Neural cell (in vitro differentiated cells): ENCODE results near the gene ANAPC2. TPM values are rescaled to one million over a fixed set of nuclear protein-coding genes. Genes with fewer than 3 reads are reported as not detected.

ENCODE experiments used
- H2AFZ ChIP-seq: fragments of 200-600, 300-800 bp; sonication (generic), shearing (Covaris generic); 2 replicates; pipeline ENCODE4 v1.6.0; 2014; ENCODE audit warnings: low read depth, mild to moderate bottlenecking, antibody characterized with exemption, low read length, moderate library complexity
- H3F3A ChIP-seq: fragments of 200-600 bp; shearing (Covaris generic); 2 replicates; pipeline ENCODE4 v1.6.1; 2016; ENCODE audit warnings: mild to moderate bottlenecking, moderate library complexity, mixed read lengths, antibody characterized with exemption, low read length; ENCODE audit not compliant: insufficient read depth, poor library complexity, severe bottlenecking
- H3K27ac ChIP-seq: fragments of 200-600, 300-800 bp; sonication (generic), shearing (Covaris generic); 2 replicates; pipeline ENCODE4 v1.5.1; 2014; ENCODE audit warnings: mild to moderate bottlenecking, low read length, moderate library complexity
- H3K27me3 ChIP-seq: fragments of 300-800, 200-600 bp; sonication (generic), shearing (Covaris generic); 2 replicates; pipeline ENCODE4 v1.6.0; 2014; ENCODE audit warnings: mild to moderate bottlenecking, low read depth, low read length, moderate library complexity; ENCODE audit not compliant: insufficient read depth
- H3K36me3 ChIP-seq: fragments of 300-800, 200-600 bp; sonication (generic), shearing (Covaris generic); 2 replicates; pipeline ENCODE4 v1.5.1; 2014; ENCODE audit warnings: mild to moderate bottlenecking, antibody characterized with exemption, low read length, moderate library complexity; ENCODE audit not compliant: insufficient read depth
- H3K4me2 ChIP-seq: fragments of 300-800, 200-600 bp; sonication (generic), shearing (Covaris generic); 2 replicates; pipeline ENCODE4 v1.6.0; 2014; ENCODE audit warnings: mild to moderate bottlenecking, low read length
- H3K4me3 ChIP-seq: fragments of 300-800, 200-600 bp; sonication (generic), shearing (Covaris generic); 2 replicates; pipeline ENCODE4 v1.5.1; 2014; ENCODE audit warnings: mild to moderate bottlenecking, low read length, moderate library complexity
- H3K79me2 ChIP-seq: fragments of 200-600 bp; shearing (Covaris generic); replicated peaks from 2 replicates; pipeline ENCODE4 v1.6.0; 2014; ENCODE audit warnings: mild to moderate bottlenecking, low read length, moderate library complexity; ENCODE audit not compliant: insufficient read depth
- H3K9ac ChIP-seq: fragments of 300-800, 200-600 bp; sonication (generic), shearing (Covaris generic); 2 replicates; pipeline ENCODE4 v1.6.1; 2016; ENCODE audit warnings: mild to moderate bottlenecking, low read length, mixed read lengths
- H3K9me2 ChIP-seq: fragments of 200-600 bp; shearing (Covaris generic); 2 replicates; pipeline ENCODE4 v1.6.1; 2016; ENCODE audit warnings: mild to moderate bottlenecking, low read length, mixed read lengths; ENCODE audit not compliant: insufficient read depth
- H3K9me3 ChIP-seq: fragments of 200-600, 300-800 bp; sonication (generic), shearing (Covaris generic); 2 replicates; pipeline ENCODE4 v1.6.1; 2016; ENCODE audit warnings: mild to moderate bottlenecking, mixed run types, low read length, moderate library complexity, mixed read lengths
- H4K20me1 ChIP-seq: fragments of 200-600 bp; shearing (Covaris generic); 2 replicates; pipeline ENCODE4 v1.6.1; 2016; ENCODE audit warnings: mild to moderate bottlenecking, mixed run types; ENCODE audit not compliant: insufficient read depth
- EP300 ChIP-seq: fragments of 450-650 bp; conservative IDR thresholded peaks from 2 replicates; pipeline ENCODE4 v1.6.1; 2014; ENCODE audit warnings: antibody characterized with exemption, mild to moderate bottlenecking, moderate library complexity; ENCODE audit not compliant: poor library complexity, severe bottlenecking
- EZH2 ChIP-seq: fragments of 200-600, 300-800 bp; shearing (Covaris generic), sonication (generic); IDR thresholded peaks from 2 replicates; pipeline ENCODE4 v1.6.1; 2014; ENCODE audit warnings: antibody characterized with exemption, low read length, borderline replicate concordance, mild to moderate bottlenecking; ENCODE audit not compliant: insufficient read depth, poor library complexity, severe bottlenecking
- MXI1 ChIP-seq: fragments of 450-650 bp; conservative IDR thresholded peaks from 2 replicates; pipeline ENCODE4 v1.6.1; 2014; ENCODE audit warnings: antibody characterized with exemption, mild to moderate bottlenecking; ENCODE audit not compliant: poor library complexity, severe bottlenecking
- POLR2AphosphoS5 ChIP-seq: IDR thresholded peaks from 2 replicates; pipeline ENCODE4 v1.6.1; 2012
- RAD21 ChIP-seq: fragments of 450-650 bp; conservative IDR thresholded peaks from 2 replicates; pipeline ENCODE4 v1.6.1; 2014; ENCODE audit warnings: antibody characterized with exemption, mild to moderate bottlenecking, moderate library complexity
- SMC3 ChIP-seq: fragments of 450-650 bp; conservative IDR thresholded peaks from 2 replicates; pipeline ENCODE4 v1.6.1; 2014; ENCODE audit warnings: antibody characterized with exemption, mild to moderate bottlenecking, moderate library complexity; ENCODE audit not compliant: poor library complexity
- TAF1 ChIP-seq: IDR thresholded peaks from 2 replicates; pipeline ENCODE4 v1.6.1; 2012; ENCODE audit warnings: low read depth
- polyA plus RNA-seq: library from polyadenylated mRNA; depleted of rRNA; stranded (reverse); fragments of >200 nt; gene quantifications from 2 replicates; pipeline ENCODE4 v1.2.3, GENCODE V29; 2014
- TF ChIP-seq, protein P1 (sequence below): IDR thresholded peaks from 2 replicates; pipeline ENCODE4 v1.6.1; 2012; ENCODE audit warnings: borderline replicate concordance
- TF ChIP-seq, protein P2 (sequence below): fragments of 450-650 bp; IDR thresholded peaks from 2 replicates; pipeline ENCODE4 v1.5.1; 2014; ENCODE audit warnings: antibody characterized with exemption, mild to moderate bottlenecking, moderate library complexity; ENCODE audit not compliant: poor library complexity, severe bottlenecking

The ANAPC2 gene
- polyA plus RNA-seq, 1 donor from 2014 or later: 38.1 TPM

DNA sequence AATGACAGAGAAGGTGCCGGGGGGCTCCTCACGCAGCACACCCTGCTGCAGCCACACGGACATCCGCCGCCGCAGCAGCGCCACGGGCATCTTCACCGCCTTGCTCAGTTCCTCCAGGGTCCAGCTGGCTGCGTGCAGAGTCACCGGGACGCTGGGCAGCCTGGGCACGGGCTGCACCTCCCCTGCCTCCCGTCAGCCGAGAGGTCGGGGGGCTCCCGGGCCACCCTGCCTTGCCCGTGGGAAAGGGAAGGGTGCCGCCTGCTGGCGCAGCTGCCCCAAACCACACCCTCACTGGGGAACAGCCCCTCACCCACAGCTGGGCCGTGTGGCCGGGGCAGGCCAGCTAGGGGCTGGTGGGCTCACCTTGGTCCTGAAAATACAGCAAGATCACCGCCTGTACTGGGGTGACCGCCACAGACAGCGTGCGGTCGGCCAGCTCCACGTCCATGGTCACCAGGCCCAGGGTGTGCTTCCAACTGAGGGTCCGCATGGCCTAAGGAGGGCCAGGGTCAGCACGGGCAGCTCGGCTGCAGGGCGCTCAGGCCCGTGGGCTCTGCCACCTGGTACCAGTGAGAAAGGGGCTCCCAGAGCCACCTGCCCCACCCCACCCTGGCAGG is 12.9 kb downstream of the ANAPC2 start:
- H3K36me3 ChIP-seq: no peaks in the 10 kb centered on the region
- no peaks in the 10 kb centered on the region for H3F3A ChIP-seq
- no peak overlapping the region for H3K27ac ChIP-seq
- no peaks in the 10 kb centered on the region for H4K20me1 ChIP-seq
- no peaks in the 10 kb centered on the region for H3K9me2 ChIP-seq
- H3K79me2 ChIP-seq: no peaks in the 10 kb centered on the region
- no peak overlapping the region for H3K9ac ChIP-seq
- H3K9me3 ChIP-seq: no peaks in the 10 kb centered on the region
- H2AFZ ChIP-seq: no peak overlapping the region
- peaks cover 5% of the 10 kb centered on the region for H3K27me3 ChIP-seq
- no peak overlapping the region for H3K4me2 ChIP-seq
- TF ChIP-seq, protein P1, sequence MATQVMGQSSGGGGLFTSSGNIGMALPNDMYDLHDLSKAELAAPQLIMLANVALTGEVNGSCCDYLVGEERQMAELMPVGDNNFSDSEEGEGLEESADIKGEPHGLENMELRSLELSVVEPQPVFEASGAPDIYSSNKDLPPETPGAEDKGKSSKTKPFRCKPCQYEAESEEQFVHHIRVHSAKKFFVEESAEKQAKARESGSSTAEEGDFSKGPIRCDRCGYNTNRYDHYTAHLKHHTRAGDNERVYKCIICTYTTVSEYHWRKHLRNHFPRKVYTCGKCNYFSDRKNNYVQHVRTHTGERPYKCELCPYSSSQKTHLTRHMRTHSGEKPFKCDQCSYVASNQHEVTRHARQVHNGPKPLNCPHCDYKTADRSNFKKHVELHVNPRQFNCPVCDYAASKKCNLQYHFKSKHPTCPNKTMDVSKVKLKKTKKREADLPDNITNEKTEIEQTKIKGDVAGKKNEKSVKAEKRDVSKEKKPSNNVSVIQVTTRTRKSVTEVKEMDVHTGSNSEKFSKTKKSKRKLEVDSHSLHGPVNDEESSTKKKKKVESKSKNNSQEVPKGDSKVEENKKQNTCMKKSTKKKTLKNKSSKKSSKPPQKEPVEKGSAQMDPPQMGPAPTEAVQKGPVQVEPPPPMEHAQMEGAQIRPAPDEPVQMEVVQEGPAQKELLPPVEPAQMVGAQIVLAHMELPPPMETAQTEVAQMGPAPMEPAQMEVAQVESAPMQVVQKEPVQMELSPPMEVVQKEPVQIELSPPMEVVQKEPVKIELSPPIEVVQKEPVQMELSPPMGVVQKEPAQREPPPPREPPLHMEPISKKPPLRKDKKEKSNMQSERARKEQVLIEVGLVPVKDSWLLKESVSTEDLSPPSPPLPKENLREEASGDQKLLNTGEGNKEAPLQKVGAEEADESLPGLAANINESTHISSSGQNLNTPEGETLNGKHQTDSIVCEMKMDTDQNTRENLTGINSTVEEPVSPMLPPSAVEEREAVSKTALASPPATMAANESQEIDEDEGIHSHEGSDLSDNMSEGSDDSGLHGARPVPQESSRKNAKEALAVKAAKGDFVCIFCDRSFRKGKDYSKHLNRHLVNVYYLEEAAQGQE: no peak
- no peak for TF ChIP-seq MXI1
- TF ChIP-seq RAD21: no peak
- no peak for TF ChIP-seq SMC3
- no peak for TF ChIP-seq EZH2
- no peak for TF ChIP-seq TAF1
- TF ChIP-seq EP300: no peak
- TF ChIP-seq, protein P2, sequence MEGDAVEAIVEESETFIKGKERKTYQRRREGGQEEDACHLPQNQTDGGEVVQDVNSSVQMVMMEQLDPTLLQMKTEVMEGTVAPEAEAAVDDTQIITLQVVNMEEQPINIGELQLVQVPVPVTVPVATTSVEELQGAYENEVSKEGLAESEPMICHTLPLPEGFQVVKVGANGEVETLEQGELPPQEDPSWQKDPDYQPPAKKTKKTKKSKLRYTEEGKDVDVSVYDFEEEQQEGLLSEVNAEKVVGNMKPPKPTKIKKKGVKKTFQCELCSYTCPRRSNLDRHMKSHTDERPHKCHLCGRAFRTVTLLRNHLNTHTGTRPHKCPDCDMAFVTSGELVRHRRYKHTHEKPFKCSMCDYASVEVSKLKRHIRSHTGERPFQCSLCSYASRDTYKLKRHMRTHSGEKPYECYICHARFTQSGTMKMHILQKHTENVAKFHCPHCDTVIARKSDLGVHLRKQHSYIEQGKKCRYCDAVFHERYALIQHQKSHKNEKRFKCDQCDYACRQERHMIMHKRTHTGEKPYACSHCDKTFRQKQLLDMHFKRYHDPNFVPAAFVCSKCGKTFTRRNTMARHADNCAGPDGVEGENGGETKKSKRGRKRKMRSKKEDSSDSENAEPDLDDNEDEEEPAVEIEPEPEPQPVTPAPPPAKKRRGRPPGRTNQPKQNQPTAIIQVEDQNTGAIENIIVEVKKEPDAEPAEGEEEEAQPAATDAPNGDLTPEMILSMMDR: no peak
- TF ChIP-seq POLR2AphosphoS5: no peak
- no peak overlapping the region for H3K4me3 ChIP-seq

DNA sequence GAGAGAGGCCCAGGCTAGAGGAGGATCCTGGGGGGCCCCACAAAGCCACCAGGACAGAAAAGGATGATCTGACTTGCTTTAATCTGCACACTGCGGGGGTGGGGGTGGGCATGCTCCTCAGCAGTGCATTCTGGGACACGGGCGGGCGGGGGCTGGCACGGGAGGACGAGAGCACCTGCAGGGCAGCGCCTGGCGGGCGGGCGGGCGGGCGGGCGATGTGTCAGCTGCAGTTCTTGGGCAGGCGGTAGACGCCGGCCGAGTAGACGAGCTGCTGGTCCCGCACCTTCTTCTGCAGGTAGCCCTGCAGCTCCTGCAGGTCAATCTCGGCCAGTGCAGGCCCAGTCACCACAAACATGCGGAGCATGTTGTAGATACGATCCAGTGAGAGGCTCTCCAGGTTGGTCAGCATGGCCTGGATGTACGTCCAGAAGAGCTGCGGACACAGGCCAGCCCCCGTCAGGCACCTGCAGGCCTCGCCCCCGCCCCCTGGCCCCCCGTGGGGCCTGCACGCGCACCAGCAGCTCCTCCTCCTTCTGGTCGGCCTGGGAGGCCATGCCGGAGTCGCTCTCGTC is 13.6 kb downstream of the ANAPC2 start:
- H3K4me3 ChIP-seq: no peak overlapping the region

More for the DNA sequence above, 13.6 kb downstream of the ANAPC2 start:
- TF ChIP-seq RAD21 (no peak), SMC3 (no peak)
- no peaks in the 10 kb centered on the region for H4K20me1 ChIP-seq
- H3K27ac ChIP-seq: no peak overlapping the region
- H2AFZ ChIP-seq: no peak overlapping the region
- no peaks in the 10 kb centered on the region for H3K79me2 ChIP-seq
- H3F3A ChIP-seq: no peaks in the 10 kb centered on the region
- peaks cover 11% of the 10 kb centered on the region for H3K27me3 ChIP-seq
- H3K36me3 ChIP-seq: no peaks in the 10 kb centered on the region
- no peaks in the 10 kb centered on the region for H3K9me3 ChIP-seq
- no peak overlapping the region for H3K9ac ChIP-seq
- no peak overlapping the region for H3K4me2 ChIP-seq
- no peaks in the 10 kb centered on the region for H3K9me2 ChIP-seq
